NCI-H128 (cell line): ENCODE measurements around the gene C20orf144.

Source experiments
- DNase-seq: peaks from one replicate; lab custom pipeline; 2025; ENCODE audit not compliant: unreplicated experiment; lab: John Stamatoyannopoulos, UW

The C20orf144 gene

GRCh38 chr20:33676121-33676520, 14.0 kb downstream of the C20orf144 start:
- no peak for DNase-seq

- DNase-seq: no peak
Observed at GRCh38 chr20:33676652-33677645, 14.8 kb downstream of the C20orf144 start.

- no peak for DNase-seq
Observed at GRCh38 chr20:33677991-33678702, 16.0 kb downstream of the C20orf144 start.

GRCh38 chr20:33679758-33680485, 17.8 kb downstream of the C20orf144 start:
- no peak for DNase-seq

- no peak for DNase-seq
Observed at GRCh38 chr20:33680686-33681085, 18.6 kb downstream of the C20orf144 start.

- DNase-seq: no peak
Observed at GRCh38 chr20:33681288-33681687, 19.2 kb downstream of the C20orf144 start.

GRCh38 chr20:33681728-33682353, 19.7 kb downstream of the C20orf144 start:
- DNase-seq: no peak

- DNase-seq: no peak
Observed at GRCh38 chr20:33684533-33685327, 22.6 kb downstream of the C20orf144 start.

GRCh38 chr20:33685328-33686099, 23.4 kb downstream of the C20orf144 start:
- DNase-seq: no peak

GRCh38 chr20:33686100-33686983, 24.2 kb downstream of the C20orf144 start, which contains the start of gene E2F1:
Gene E2F1 (minus strand): TSS chr20:33686385. CDS start chr20:33686264, 121 bp downstream.
- peak; percentile 88 for DNase-seq

GRCh38 chr20:33686984-33687366, 24.8 kb downstream of the C20orf144 start:
- no peak for DNase-seq

GRCh38 chr20:33687370-33687915, 25.3 kb downstream of the C20orf144 start:
- no peak for DNase-seq

- no peak for DNase-seq
Observed at GRCh38 chr20:33687993-33688937, 26.1 kb downstream of the C20orf144 start.

GRCh38 chr20:33688938-33689424, 26.9 kb downstream of the C20orf144 start:
- DNase-seq: no peak

GRCh38 chr20:33689493-33689892, 27.4 kb downstream of the C20orf144 start:
- no peak for DNase-seq

GRCh38 chr20:33689973-33690372, 27.8 kb downstream of the C20orf144 start:
- no peak for DNase-seq

GRCh38 chr20:33693289-33693688, 31.2 kb downstream of the C20orf144 start:
- no peak for DNase-seq
